ENCODE results near the gene FAM25C.
"Not testable (repeated sequence)": the region's sequence is repeated elsewhere in the genome, so short reads cannot be mapped to it uniquely, and the experiment has no call there.

FAM25C gene

GRCh38 chr10:47986413-47987230 lies 13.0 kb downstream of the FAM25C start:
- WGBS (ENCODE audit: extremely low coverage, insufficient coverage, low lambda C conversion rate) = no CpG with 5 or more reads among the region's 49 CpGs
- not testable (repeated sequence) for H3K4me2 ChIP-seq (ENCODE audit: low read length)
- H3K27ac ChIP-seq (ENCODE audit: low read depth, low read length) = peak overlapping the region; percentile 76

DNA sequence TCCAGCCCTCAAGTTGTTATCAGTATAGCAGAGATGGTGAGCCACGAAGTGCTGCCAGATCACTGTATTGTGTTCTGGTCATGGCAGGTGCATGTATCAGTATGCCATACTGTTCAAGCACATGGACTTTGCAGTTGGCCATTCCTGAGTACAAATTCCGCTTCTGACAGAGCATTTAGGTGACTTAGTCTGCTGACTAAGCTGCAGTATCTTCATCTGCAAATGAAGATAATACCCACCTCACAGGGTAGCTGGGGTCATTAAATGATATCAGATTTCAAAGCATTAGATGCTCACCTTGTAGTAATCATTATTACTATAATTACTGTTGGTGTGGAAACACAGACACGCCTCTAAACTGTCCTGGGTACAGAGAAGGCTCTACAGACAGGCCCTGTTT lies 24.2 kb downstream of the FAM25C start:
- H2AK5ac ChIP-seq (ENCODE audit: low read length); H3K18ac ChIP-seq (ENCODE audit: low read length); H3K27me3 ChIP-seq (ENCODE audit: insufficient read depth, low read length, poor library complexity); H3K23ac ChIP-seq (ENCODE audit: low read length); H3K36me3 ChIP-seq (ENCODE audit: control insufficient read depth, insufficient read depth, low read length); DNase-seq; H3K56ac ChIP-seq (ENCODE audit: low read length); H3K4me2 ChIP-seq (ENCODE audit: low read length); H2BK120ac ChIP-seq (ENCODE audit: low read depth, low read length); H2BK5ac ChIP-seq (ENCODE audit: low read length); H3K4ac ChIP-seq (ENCODE audit: low read depth, low read length); H3K79me2 ChIP-seq (ENCODE audit: control insufficient read depth, insufficient read depth, low read length); H2BK15ac ChIP-seq (replicated peaks; ENCODE audit: low read depth); H4K5ac ChIP-seq (ENCODE audit: low read length); H3K4me3 ChIP-seq (ENCODE audit: low read length); H3K9ac ChIP-seq (ENCODE audit: low read length); H3K79me1 ChIP-seq (ENCODE audit: low read length); H3K4me1 ChIP-seq (ENCODE audit: control insufficient read depth, low read depth, low read length); H4K8ac ChIP-seq (ENCODE audit: low read depth, low read length); H3K27ac ChIP-seq (ENCODE audit: low read depth, low read length): not testable (repeated sequence)
- no CpG with 5 or more reads among the region's 3 CpGs for WGBS (ENCODE audit: extremely low coverage, insufficient coverage, low lambda C conversion rate)

More at GRCh38 chr10:47986413-47987230, 13.0 kb downstream of the FAM25C start:
- H3K9ac ChIP-seq (ENCODE audit: low read length); H2BK15ac ChIP-seq (replicated peaks; ENCODE audit: low read depth); H3K79me1 ChIP-seq (ENCODE audit: low read length); H4K5ac ChIP-seq (ENCODE audit: low read length); H3K79me2 ChIP-seq (ENCODE audit: control insufficient read depth, insufficient read depth, low read length); H3K27me3 ChIP-seq (ENCODE audit: insufficient read depth, low read length, poor library complexity); H3K4me1 ChIP-seq (ENCODE audit: control insufficient read depth, low read depth, low read length); H2AK5ac ChIP-seq (ENCODE audit: low read length); H3K23ac ChIP-seq (ENCODE audit: low read length); H2BK5ac ChIP-seq (ENCODE audit: low read length); H3K36me3 ChIP-seq (ENCODE audit: control insufficient read depth, insufficient read depth, low read length); H3K4me3 ChIP-seq (ENCODE audit: low read length); H2BK120ac ChIP-seq (ENCODE audit: low read depth, low read length): not testable (repeated sequence)
- peak; percentile 9 for DNase-seq
- Histone ChIP-seq H3K56ac (ENCODE audit: low read length) (peak overlapping the region; percentile 67), H4K8ac (ENCODE audit: low read depth, low read length) (peak overlapping the region; percentile 13), H3K18ac (ENCODE audit: low read length) (peak overlapping the region; percentile 61), H3K4ac (ENCODE audit: low read depth, low read length) (peak overlapping the region; percentile 38)

- not testable (repeated sequence) for H3K79me1 ChIP-seq (ENCODE audit: low read length); H3K4ac ChIP-seq (ENCODE audit: low read depth, low read length); H3K36me3 ChIP-seq (ENCODE audit: control insufficient read depth, insufficient read depth, low read length); H3K27ac ChIP-seq (ENCODE audit: low read depth, low read length); H3K79me2 ChIP-seq (ENCODE audit: control insufficient read depth, insufficient read depth, low read length); H3K23ac ChIP-seq (ENCODE audit: low read length); H4K5ac ChIP-seq (ENCODE audit: low read length); H4K8ac ChIP-seq (ENCODE audit: low read depth, low read length); H2BK120ac ChIP-seq (ENCODE audit: low read depth, low read length); H3K9ac ChIP-seq (ENCODE audit: low read length); H3K27me3 ChIP-seq (ENCODE audit: insufficient read depth, low read length, poor library complexity); H3K4me1 ChIP-seq (ENCODE audit: control insufficient read depth, low read depth, low read length); H3K18ac ChIP-seq (ENCODE audit: low read length); H2AK5ac ChIP-seq (ENCODE audit: low read length); H3K56ac ChIP-seq (ENCODE audit: low read length); DNase-seq; H3K4me2 ChIP-seq (ENCODE audit: low read length); H2BK15ac ChIP-seq (replicated peaks; ENCODE audit: low read depth); H3K4me3 ChIP-seq (ENCODE audit: low read length); H2BK5ac ChIP-seq (ENCODE audit: low read length)
Observed at GRCh38 chr10:47973131-47973530, 26.5 kb downstream of the FAM25C start.

DNA sequence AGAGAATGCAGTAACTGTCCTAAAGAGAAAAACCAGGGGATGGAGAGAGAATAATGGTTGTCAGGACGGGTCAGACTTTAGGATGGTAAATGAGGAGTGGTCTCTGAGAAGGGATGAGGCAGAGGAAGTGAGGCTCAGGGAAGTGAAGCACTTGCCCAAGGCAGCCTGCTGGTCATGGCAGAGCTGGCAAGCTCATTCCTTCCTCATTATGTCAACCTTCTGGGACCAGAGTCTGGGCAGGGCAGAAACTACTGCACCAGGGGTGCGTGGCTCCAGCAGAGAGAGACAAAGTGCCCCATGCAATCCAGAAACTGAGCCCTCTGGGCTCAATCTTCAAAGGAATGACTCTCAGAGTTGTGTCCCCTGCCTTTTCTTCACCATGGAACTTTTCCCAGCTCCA lies 27.5 kb downstream of the FAM25C start:
- not testable (repeated sequence) for H3K4me3 ChIP-seq (ENCODE audit: low read length); H4K5ac ChIP-seq (ENCODE audit: low read length); H3K18ac ChIP-seq (ENCODE audit: low read length); H4K8ac ChIP-seq (ENCODE audit: low read depth, low read length); H2BK120ac ChIP-seq (ENCODE audit: low read depth, low read length); H3K27me3 ChIP-seq (ENCODE audit: insufficient read depth, low read length, poor library complexity); H3K4me2 ChIP-seq (ENCODE audit: low read length); H3K4ac ChIP-seq (ENCODE audit: low read depth, low read length); H3K79me1 ChIP-seq (ENCODE audit: low read length); H3K56ac ChIP-seq (ENCODE audit: low read length); H3K36me3 ChIP-seq (ENCODE audit: control insufficient read depth, insufficient read depth, low read length); DNase-seq; H3K4me1 ChIP-seq (ENCODE audit: control insufficient read depth, low read depth, low read length); H2AK5ac ChIP-seq (ENCODE audit: low read length); H2BK15ac ChIP-seq (replicated peaks; ENCODE audit: low read depth); H2BK5ac ChIP-seq (ENCODE audit: low read length); H3K79me2 ChIP-seq (ENCODE audit: control insufficient read depth, insufficient read depth, low read length); H3K23ac ChIP-seq (ENCODE audit: low read length); H3K9ac ChIP-seq (ENCODE audit: low read length); H3K27ac ChIP-seq (ENCODE audit: low read depth, low read length)
- no CpG with 5 or more reads among the region's 2 CpGs for WGBS (ENCODE audit: extremely low coverage, insufficient coverage, low lambda C conversion rate)

- H2BK120ac ChIP-seq (ENCODE audit: low read depth, low read length); H4K8ac ChIP-seq (ENCODE audit: low read depth, low read length); H2BK15ac ChIP-seq (replicated peaks; ENCODE audit: low read depth); H3K56ac ChIP-seq (ENCODE audit: low read length); H3K27ac ChIP-seq (ENCODE audit: low read depth, low read length); H3K4ac ChIP-seq (ENCODE audit: low read depth, low read length); H3K27me3 ChIP-seq (ENCODE audit: insufficient read depth, low read length, poor library complexity); H3K79me1 ChIP-seq (ENCODE audit: low read length); H2AK5ac ChIP-seq (ENCODE audit: low read length); H3K23ac ChIP-seq (ENCODE audit: low read length); H3K4me2 ChIP-seq (ENCODE audit: low read length); DNase-seq; H3K18ac ChIP-seq (ENCODE audit: low read length); H4K5ac ChIP-seq (ENCODE audit: low read length); H3K79me2 ChIP-seq (ENCODE audit: control insufficient read depth, insufficient read depth, low read length); H3K9ac ChIP-seq (ENCODE audit: low read length); H3K4me1 ChIP-seq (ENCODE audit: control insufficient read depth, low read depth, low read length); H2BK5ac ChIP-seq (ENCODE audit: low read length); H3K36me3 ChIP-seq (ENCODE audit: control insufficient read depth, insufficient read depth, low read length); H3K4me3 ChIP-seq (ENCODE audit: low read length): not testable (repeated sequence)
- WGBS (ENCODE audit: extremely low coverage, insufficient coverage, low lambda C conversion rate) = no CpG with 5 or more reads among the region's 5 CpGs
Observed at GRCh38 chr10:47971598-47971997, 28.0 kb downstream of the FAM25C start.

DNA sequence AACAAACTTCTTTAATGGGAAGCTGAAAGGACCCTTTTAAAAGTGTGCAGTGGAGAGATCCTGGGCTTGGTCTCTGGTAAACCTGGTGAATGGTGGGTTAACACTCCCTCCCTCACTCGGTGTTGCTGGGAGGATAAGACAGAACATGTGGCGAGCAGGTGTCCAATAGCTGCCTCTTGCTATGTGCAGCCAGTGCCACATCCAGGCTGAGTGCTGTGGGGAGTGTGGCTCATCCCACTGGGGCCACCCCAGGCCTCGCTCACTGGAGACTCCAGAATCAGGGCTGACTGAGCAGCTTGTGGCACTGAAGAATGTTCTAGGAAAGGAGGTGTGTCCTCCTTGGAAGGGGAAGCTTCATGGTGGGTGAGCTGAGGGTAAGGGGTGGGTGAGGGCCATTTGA lies 29.5 kb downstream of the FAM25C start:
- H2BK120ac ChIP-seq (ENCODE audit: low read depth, low read length); H3K4me2 ChIP-seq (ENCODE audit: low read length); H3K4me1 ChIP-seq (ENCODE audit: control insufficient read depth, low read depth, low read length); H3K9ac ChIP-seq (ENCODE audit: low read length); H3K27ac ChIP-seq (ENCODE audit: low read depth, low read length); H3K56ac ChIP-seq (ENCODE audit: low read length); H2BK5ac ChIP-seq (ENCODE audit: low read length); H4K8ac ChIP-seq (ENCODE audit: low read depth, low read length); H2AK5ac ChIP-seq (ENCODE audit: low read length); H3K36me3 ChIP-seq (ENCODE audit: control insufficient read depth, insufficient read depth, low read length); H3K23ac ChIP-seq (ENCODE audit: low read length); H3K27me3 ChIP-seq (ENCODE audit: insufficient read depth, low read length, poor library complexity); H3K79me1 ChIP-seq (ENCODE audit: low read length); H3K4ac ChIP-seq (ENCODE audit: low read depth, low read length); H3K4me3 ChIP-seq (ENCODE audit: low read length); H3K79me2 ChIP-seq (ENCODE audit: control insufficient read depth, insufficient read depth, low read length); H4K5ac ChIP-seq (ENCODE audit: low read length); H2BK15ac ChIP-seq (replicated peaks; ENCODE audit: low read depth); DNase-seq; H3K18ac ChIP-seq (ENCODE audit: low read length): not testable (repeated sequence)
- WGBS (ENCODE audit: extremely low coverage, insufficient coverage, low lambda C conversion rate) = no CpG with 5 or more reads among the region's 3 CpGs

Data from mesendoderm (in vitro differentiated cells).